Effector memory CD8-positive, alpha-beta T cell (primary cell): ENCODE results near the gene BEND4.

Experiments
- ATAC-seq: fragments of 150-1000 bp; cut with Tn5 transposase; replicated peaks from 2 replicates; pipeline ENCODE4 v1.10.0; 2021; ENCODE audit warnings: mild to moderate bottlenecking, moderate library complexity
- DNase-seq, 3 experiments: peaks; one replicate each; pipeline ENCODE4 v3.0.0; 2021
- H3K27ac Mint-ChIP-seq, 2 donors: one replicate each; pipeline ENCODE4 v1.8.0; 2022; ENCODE audit warnings: mild to moderate bottlenecking in 2 of 2, mixed read lengths in 2 of 2, moderate library complexity in 2 of 2
- H3K27me3 Mint-ChIP-seq, 2 donors: one replicate each; pipeline ENCODE4 v1.8.0; 2022; ENCODE audit warnings: mixed read lengths in 2 of 2
- H3K36me3 Mint-ChIP-seq: one replicate; pipeline ENCODE4 v1.8.0; 2022; ENCODE audit warnings: mild to moderate bottlenecking, moderate library complexity, mixed read lengths; ENCODE audit not compliant: insufficient read depth
- H3K4me1 Mint-ChIP-seq, 2 donors: one replicate each; pipeline ENCODE4 v1.8.0; 2022; ENCODE audit warnings: low read depth in 2 of 2, mixed read lengths in 2 of 2
- H3K4me3 Mint-ChIP-seq, 2 donors: one replicate each; pipeline ENCODE4 v1.8.0; 2022; ENCODE audit warnings: mild to moderate bottlenecking in 2 of 2, mixed read lengths in 2 of 2, moderate library complexity in 2 of 2
- H3K9me3 Mint-ChIP-seq, 2 donors: one replicate each; pipeline ENCODE4 v1.8.0; 2022; ENCODE audit warnings: mixed read lengths in 2 of 2

BEND4 gene

DNA sequence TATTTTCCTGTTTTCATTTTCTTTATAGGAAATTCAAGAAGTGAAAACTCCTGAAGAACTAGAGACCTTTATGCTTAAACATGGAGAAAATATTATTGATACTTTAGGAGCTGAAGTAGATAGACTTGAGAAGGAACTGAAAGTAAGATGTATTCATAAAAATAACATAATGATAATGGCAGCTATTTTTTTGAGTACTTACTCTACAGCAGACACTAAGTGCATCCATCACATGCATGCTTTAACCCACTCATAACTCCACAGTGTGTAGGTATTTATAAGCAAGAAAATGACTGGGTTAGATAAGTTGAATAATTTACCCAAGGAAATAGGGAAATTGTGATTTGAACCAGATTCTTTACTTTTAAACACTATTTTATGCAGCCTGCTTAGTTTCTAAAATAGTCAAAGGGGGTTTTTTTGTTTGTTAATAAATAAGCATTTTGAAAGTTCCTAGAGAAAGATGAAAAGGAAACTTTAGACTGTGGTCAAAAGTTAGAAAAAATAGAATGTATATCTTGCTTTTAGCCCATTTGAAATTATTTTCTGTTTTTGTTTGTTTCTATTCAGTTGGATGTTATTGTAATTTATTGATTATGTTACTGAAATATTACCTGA is 74.2 kb downstream of the BEND4 start:
- Mint-ChIP-seq H3K4me1 (no peaks in the 10 kb centered on the region), H3K4me3 (no peak overlapping the region), H3K36me3 (peaks cover 25% of the 10 kb centered on the region), H3K27ac (no peak overlapping the region), H3K9me3 (no peaks in the 10 kb centered on the region), H3K27me3 (no peaks in the 10 kb centered on the region)
- DNase-seq (no peak), ATAC-seq (no peak)

DNA sequence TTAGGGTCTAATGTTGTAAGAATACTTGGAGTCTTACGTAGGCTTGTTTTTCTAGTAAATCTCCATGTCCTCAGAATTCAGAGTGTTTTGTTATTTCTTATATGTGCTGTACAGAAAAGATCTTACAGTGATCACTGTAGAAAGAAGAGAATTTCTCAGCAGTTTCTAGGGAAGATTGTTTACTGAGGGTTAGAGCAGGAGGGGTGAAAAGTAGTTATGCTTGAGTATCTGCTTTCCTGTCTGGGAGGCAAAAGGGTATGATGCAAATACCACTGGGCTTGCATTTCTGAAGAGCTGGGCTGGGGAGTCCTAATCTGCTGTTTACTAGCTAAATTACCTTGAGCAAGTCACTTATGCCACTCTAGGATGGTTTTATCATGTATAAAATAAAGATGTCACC is 78.2 kb downstream of the BEND4 start:
- Mint-ChIP-seq H3K4me1 (no peaks in the 10 kb centered on the region), H3K36me3 (peaks cover 27% of the 10 kb centered on the region), H3K9me3 (no peaks in the 10 kb centered on the region), H3K27ac (no peak overlapping the region), H3K27me3 (no peaks in the 10 kb centered on the region), H3K4me3 (no peak overlapping the region)
- DNase-seq (no peak), ATAC-seq (no peak)

DNA sequence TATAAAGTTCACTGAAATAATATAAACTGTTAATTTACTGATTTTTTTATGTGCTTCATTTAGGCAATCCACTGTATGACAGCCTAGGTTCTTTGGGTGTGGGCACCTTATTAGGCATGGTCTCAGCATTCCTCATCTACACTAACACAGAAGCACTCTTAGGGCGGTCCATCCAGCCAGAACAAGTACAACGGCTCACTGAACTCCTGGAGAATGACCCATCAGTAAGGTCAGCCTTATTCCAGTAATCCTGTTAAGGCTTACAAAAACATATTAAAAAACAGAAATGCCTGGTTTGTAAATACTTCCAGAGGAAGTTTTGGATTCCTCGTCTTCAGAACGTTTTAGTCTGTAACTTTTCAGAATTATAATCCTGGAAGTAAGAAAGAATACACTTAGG is 82.0 kb downstream of the BEND4 start:
- DNase-seq (no peak), ATAC-seq (no peak)
- Mint-ChIP-seq H3K9me3 (no peaks in the 10 kb centered on the region), H3K4me3 (no peak overlapping the region), H3K27ac (no peak overlapping the region), H3K27me3 (no peaks in the 10 kb centered on the region), H3K4me1 (no peaks in the 10 kb centered on the region), H3K36me3 (peaks cover 27% of the 10 kb centered on the region)

DNA sequence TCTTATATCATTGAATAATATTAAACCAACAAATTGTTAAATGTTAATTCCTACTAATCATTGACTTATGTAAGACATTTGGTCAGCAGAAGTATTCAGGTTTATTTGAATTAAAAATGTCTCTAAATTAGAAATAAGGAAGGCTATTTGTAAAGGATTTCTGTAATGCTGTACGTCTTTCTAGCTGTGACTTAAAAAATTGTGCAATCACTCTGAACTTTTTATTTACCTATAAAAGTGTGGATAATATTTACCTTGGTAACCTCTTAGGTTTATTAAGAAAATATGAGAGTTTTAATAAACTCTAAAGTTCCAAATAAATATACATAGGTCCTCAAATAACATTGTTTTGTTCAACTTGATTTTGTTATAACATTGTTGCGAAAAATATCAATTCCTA is 85.2 kb downstream of the BEND4 start:
- ATAC-seq, result no peak
- peaks cover 27% of the 10 kb centered on the region for H3K36me3 Mint-ChIP-seq
- H3K27me3 Mint-ChIP-seq, result no peaks in the 10 kb centered on the region

DNA sequence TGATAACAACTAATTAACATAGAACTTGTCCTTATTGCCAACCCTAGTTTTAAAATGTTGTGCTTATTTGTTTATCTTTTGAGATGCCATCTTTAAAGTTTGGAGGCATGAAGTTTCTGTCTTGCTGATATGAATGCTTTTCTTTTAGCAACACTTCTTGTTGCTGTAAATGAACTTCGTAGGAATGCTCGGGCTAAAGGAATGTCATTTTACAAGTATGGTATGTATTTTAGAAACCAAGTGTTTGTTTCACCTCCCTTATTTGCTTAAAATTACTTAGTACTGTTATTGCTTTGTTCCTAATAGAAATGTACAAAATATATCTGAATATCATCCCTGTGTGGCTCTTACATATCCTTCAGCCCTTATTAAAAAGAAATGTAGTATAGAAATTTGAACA is 86.1 kb downstream of the BEND4 start:
- Mint-ChIP-seq H3K36me3 (peaks cover 29% of the 10 kb centered on the region), H3K4me1 (no peaks in the 10 kb centered on the region), H3K9me3 (no peaks in the 10 kb centered on the region), H3K27ac (no peak overlapping the region), H3K27me3 (no peaks in the 10 kb centered on the region), H3K4me3 (no peak overlapping the region)
- DNase-seq (no peak), ATAC-seq (no peak)

More for the DNA sequence above, 85.2 kb downstream of the BEND4 start:
- no peaks in the 10 kb centered on the region for H3K4me1 Mint-ChIP-seq
- H3K27ac Mint-ChIP-seq, result no peak overlapping the region
- no peaks in the 10 kb centered on the region for H3K9me3 Mint-ChIP-seq
- H3K4me3 Mint-ChIP-seq, result no peak overlapping the region
- DNase-seq, result no peak
